LNCAP (cell line): Measurements from ENCODE around the gene HTR1D.

Experiments used
- CTCF ChIP-seq: fragments of 450-650 bp; IDR thresholded peaks from 2 replicates; pipeline ENCODE4 v1.5.1; 2017; ENCODE audit warnings: mild to moderate bottlenecking

The HTR1D gene

GRCh38 chr1:23196627-23197328, 20.5 kb downstream of the HTR1D start:
- TF ChIP-seq CTCF, result no peak

- no peak for TF ChIP-seq CTCF
Measured at GRCh38 chr1:23194119-23194984, 22.9 kb downstream of the HTR1D start.

- TF ChIP-seq CTCF, result no peak
Measured at GRCh38 chr1:23193391-23194118, 23.7 kb downstream of the HTR1D start.

GRCh38 chr1:23191199-23191598, 26.1 kb downstream of the HTR1D start:
- no peak for TF ChIP-seq CTCF

- no peak for TF ChIP-seq CTCF
Measured at GRCh38 chr1:23188434-23188884, 28.8 kb downstream of the HTR1D start.

GRCh38 chr1:23187637-23188036, 29.7 kb downstream of the HTR1D start:
- no peak for TF ChIP-seq CTCF

GRCh38 chr1:23185381-23185780, 31.9 kb downstream of the HTR1D start:
- no peak for TF ChIP-seq CTCF
